HG03196 (cell line): ENCODE results near the gene PIK3CA.
"Not testable (repeated sequence)": the region's sequence is repeated elsewhere in the genome, so short reads cannot be mapped to it uniquely, and the experiment has no call there.

ENCODE experiments used
- ATAC-seq: cut with Tn5 transposase; IDR thresholded peaks from one replicate; pipeline ENCODE4 v1.9.1; 2021; ENCODE audit not compliant: unreplicated experiment

The PIK3CA gene

DNA sequence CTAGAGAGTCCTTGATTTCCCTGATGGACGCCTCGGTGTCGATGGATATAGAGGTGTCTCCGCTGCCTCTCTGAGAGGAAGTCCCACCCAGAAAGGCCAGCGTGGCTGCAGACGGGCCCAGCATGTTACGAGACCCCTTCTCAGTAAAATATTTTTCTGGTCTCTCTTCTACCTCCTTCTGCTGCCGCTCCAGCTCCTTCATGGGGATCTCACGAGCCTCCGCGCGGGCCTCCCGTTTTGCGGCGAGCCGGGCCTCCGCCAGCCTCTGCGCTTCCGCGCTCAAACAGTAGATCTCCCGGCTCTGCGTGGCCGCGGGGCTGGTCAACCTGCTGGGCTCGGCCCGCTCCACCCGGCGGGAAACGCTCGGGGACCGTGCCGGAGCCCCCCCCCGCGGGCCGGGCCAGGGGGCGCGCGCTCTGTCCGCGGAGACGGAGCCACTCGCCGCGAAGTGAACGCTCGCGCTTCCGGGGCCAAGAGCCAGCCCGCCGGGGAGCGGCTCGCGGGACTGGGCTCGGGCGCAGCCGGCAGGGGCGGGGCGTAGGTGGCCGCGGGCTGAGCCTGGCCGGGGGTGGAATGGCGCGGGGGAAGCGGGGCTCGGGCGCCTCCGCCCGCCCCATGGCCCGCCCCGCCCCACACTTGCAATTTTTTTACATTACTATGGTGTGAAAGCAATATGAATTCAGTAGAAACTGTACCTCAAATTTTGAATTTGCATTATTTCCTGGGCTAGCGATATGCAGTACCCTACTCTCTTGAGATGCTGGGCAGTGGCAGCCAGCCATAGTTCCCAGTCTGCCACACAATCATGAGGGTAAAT lies 113.0 kb downstream of the PIK3CA start:
- peak; percentile 89 for ATAC-seq

DNA sequence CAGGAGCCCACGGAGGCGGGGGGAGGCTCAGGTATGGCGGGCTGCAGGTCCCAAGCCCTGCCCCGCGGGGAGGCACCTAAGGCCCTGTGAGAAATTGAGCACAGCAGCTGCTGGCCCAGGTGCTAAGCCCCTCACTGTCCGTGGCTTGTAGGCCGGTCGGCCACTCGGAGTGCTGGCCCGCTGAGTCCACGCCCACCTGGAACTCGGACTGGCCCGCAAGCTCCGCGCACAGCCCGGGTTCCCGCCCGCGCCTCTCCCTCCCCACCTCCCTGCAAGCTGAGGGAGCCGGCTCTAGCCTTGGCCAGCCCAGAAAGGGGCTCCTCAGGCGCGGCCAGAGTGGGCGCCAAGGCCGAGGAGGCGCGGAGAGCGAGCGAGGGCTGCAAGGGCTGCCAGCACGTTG lies 115.0 kb downstream of the PIK3CA start:
- no peak for ATAC-seq

DNA sequence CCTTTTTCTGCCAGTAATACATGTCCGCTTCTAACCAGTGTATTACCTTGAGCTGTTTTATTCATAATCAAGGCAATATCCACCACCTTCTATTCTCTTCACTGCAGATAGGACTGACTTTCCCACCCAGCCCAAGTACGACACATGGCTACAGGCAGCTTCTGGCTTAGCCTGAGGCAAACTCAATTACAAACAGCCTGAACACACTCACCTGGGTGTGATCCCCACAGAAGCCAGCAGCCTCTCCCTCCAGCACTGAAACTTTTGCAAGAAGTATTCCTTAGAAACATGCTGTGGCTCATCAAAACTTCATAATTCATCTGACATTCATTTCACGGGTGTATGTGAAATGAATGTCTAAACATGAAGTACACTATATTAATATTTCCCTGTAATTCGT lies 116.3 kb downstream of the PIK3CA start:
- no peak for ATAC-seq

DNA sequence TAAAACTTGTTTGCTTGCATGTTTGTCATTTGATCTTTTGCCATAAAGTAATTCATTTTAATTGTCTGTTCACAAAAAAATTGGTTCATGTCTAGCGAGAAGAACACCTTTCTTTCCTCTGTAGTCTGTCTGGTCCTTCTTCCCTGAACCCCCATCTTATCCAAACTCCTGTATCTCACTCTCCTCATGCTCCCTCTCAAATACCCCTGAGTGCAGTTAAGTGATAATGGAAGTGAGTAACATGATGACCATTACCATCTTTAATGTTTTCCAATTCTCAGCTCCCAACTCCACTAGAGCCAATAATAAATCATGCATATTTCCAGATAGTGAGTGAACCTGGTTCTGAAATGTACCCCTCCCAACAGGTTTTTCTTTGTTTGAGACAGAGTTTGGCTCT lies 116.9 kb downstream of the PIK3CA start:
- no peak for ATAC-seq

DNA sequence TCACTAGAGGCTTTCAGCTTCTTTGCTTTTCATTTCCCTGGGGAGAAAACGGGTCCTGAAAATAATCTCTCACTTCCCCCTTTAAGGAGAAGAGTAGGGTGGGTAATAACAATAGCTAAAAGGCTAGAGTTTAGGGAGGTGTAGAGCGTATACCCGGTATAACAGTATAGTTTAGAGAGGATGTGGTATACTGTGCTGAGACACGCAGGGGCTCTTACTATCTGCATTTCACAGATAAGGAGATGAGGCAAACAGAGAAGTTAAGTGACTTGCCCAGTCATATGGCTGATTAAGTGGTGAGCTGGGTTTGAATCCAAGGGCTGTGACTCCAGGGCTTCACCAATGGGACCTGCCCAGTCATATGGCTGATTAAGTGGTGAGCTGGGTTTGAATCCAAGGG lies 117.7 kb downstream of the PIK3CA start:
- ATAC-seq, result peak; percentile 53

DNA sequence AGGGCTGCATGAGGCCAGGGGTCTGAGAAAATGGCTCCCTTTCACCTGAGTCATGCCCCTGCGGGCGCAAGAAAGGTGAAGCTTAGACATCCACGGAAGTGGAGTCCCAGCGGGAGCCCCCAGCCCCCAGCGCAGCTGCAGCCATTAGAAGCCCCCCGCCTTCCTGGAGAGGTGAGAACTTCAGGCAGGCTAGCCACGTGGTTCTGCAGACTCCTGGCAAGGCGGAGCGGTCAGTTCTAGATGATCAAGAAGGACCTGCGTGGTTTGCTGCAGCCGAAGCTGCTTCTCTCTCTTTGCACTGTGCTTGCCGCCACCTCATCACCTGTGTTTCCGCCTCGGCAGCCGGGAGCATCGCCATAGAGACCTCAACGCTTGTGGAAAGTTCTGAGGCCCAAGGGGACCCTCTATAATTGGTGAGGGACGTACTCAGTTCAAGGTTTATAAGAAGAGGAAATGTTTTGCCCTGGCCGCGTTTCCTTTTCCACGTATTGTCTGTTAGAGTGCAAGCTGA lies 118.6 kb downstream of the PIK3CA start:
- ATAC-seq, result no peak

DNA sequence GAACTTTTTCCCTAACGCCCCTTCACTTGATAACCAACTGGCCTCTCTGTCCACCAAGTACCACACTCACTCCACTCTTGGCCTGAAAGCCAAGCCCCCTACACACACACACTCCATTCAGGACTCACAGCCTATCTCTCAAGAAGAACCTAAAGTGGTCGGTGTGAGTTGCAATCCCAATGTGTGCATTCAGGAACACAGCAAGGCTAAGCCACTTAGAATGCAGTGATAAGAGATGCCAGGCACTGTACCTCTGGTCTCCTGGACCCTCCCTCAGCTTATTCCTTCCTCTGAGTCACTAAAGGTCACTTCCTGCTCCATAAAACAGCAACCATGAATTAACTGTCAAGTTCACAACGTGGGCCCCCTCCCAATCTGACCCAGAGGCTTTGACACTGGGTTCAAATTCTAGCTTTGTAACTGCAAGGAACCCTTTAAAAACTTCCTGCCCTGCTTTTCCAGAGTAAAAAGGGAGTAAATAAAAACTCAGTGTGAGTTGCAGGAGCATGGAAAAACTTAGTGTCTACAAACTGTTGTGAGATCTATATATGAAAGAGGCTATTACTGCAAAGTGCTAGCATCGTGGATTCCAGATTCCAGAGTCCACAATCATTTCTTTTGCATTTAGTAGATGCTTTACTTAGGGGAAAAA lies 120.4 kb downstream of the PIK3CA start:
- ATAC-seq, result no peak

DNA sequence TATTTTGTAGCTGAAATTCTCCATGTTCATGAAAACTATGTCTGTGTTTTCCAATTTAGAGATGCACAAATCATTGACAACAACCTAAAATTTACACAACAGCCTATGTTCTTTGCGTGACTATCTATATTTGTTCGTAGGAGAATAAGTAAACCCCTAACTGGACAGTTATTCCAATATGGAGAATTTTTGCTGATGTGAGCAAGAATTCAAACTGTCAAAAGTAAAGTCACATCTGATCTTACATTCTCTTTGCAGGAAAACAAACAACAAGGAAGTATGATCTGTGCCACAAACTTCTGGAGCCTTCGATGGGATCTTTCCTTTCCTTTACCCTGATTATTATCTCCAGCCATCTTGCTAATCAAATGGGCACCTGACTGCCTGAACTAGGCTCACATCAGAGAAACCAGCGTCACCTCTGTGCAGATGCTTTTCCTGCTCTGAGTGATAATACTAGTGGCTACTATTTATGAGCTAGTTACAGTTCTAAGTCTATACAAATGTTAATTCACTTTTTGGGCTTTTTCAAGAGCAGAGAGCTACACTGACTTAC lies 121.1 kb downstream of the PIK3CA start:
- ATAC-seq, result no peak

DNA sequence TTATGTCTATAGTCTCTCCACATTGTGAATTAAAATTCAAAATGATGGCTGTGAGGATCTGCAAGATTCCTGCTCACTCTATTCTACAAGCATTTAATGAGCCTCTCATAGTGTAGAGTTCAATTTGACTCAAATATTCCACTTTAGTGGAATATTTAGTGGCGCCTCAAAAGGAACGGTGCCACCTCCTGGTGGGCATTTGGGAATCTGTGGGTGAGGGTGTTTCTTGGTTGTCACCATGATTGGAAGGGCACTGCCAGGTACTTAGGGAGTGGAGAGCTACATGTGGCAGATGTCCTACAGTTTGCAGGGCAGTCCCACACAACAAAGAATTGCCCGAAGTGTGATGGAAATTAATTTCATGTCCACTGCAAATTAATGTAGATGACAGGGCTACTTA lies 124.2 kb downstream of the PIK3CA start:
- ATAC-seq, result no peak

DNA sequence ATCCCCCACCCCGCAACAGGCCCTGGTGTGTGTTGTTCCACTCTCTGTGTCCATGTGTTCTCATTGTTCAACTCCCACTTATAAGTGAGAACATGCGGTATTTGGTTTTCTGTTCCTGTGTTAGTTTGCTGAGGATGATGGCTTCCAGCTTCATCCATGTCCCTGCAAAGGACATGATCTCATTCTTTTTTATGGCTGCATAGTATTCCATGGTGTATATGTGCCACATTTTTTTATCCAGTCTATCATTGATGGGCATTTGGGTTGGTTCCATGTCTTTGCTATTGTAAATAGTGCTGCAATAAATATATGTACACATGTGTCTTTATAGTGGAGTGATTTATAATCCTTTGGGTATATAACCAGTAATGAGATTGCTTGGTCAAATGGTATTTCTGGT lies 126.3 kb downstream of the PIK3CA start:
- ATAC-seq, result not testable (repeated sequence)

DNA sequence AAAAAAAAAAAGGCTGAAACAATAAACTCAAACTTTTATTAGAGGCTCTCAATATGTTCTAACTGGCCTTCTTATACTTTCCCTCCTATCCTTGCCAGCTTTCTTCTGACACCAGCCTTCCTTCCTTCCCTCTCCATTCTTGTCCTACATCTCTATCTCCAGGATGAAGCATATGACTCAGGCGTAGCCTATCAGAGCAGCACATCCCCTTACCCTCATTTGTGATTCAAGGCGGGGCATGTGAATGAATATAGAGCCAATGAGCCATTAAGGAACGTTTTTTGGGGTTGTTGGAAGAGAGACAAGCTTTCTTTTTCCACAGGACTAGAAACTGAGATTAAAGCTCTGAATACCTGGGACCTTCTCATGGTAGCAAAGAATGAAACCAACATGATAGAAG lies 127.8 kb downstream of the PIK3CA start:
- ATAC-seq, result no peak

DNA sequence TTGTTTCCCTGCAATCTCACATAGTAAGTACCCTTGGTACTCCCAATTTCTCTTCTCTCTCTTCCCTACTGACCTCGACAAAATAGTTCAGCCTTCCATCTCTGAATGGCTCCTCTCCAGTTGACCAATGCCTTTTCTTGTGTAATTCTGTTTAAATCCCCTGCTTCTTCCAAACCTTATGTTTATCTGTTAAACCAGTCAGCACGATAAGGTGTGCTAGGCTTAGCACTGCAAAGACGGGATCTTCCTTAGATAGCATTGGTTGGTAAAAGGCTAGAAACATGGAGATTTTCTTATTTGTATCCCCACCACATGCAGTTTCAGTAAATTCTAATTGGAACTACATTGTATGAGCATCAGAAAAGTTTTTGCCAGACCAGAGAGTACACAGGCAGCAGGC lies 128.6 kb downstream of the PIK3CA start:
- ATAC-seq, result no peak

DNA sequence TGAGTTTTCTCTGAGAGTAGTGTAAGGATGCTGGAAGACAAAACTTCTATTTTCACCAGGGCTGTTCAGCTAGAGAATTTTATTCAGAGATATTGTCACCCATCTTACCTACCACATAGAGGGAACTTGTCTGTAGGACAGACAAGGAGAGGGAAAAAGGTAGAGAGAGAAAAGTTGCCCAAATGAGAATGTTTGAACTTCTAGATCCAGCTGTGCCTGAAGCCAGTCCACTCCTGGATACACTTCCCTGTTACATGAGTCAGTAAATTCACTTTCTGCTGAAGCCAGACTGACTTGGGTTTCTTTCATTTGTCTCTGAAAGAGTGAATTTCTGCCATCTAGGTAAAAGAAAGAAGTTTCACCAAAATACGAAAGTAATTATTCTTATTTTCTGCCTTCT lies 130.0 kb downstream of the PIK3CA start:
- no peak for ATAC-seq

DNA sequence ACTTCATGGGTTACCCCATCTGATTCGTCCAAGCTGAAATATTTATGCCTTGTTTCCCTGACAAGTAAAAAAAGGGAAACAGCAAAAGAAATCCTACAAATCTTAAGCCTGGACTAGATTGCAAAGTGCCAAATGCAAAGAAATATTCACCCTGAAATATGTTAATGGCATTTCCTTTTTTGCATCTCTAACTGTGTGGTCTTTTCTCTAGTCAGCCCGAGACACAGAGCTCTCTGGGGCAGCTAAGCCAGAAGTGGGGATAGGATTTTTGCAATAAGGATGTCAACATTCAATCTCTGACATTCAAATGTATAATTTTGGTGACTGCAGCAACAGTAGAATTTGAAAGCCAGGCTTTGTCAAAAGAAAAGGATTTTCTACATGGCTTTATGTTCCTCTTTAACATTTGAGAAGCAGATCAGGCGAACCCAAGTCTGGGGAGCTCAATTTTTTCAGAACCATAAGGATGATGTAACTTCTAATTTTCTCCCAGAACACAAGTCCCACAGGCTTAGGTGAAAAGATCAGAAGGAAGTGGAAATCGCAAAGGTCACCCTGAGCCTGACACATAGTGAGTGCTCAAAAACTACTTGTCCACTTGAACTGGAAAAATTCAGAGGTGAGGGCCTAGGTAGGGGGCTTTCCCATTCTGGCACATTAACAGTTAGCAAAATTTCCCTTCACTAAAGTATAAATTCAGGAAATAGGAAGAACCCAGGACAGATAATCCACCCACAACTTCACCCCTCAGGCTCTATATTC lies 131.0 kb downstream of the PIK3CA start:
- no peak for ATAC-seq

DNA sequence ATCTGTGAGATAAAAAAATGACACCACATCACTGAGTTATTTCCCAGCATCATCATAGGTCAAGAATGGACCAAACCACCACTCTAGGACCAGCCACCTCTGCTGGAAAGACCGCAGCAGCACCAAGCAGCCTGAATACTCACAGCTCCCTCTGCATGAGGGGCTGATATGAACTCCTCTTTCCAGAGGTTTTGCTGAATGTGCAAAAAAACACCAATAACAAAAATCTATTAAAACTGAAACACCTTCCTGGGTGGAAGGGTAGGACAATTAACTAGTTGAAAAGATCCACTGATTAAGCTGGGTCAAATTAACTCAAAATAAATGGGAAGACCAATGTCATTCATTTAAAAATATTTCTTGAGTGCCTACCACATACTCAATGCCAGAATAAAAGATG lies 131.7 kb downstream of the PIK3CA start:
- no peak for ATAC-seq

DNA sequence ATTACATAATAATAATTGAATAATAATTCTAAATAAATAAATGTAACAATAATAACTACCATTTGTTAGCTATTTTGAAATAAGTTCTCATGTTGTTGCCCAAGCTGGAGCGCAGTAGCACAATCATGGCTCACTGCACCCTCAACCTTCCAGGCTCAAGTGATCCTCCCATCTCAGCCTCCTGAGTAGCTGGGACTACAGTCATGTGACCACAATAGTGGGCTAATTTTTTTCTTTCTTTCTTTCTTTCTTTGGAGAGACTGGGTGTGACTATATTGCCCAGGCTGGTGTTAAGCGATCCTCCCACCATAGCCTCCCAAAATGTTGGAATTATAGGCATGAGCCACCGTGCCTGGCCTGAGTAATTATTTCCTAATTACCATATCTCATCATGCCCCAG lies 133.7 kb downstream of the PIK3CA start:
- no peak for ATAC-seq

DNA sequence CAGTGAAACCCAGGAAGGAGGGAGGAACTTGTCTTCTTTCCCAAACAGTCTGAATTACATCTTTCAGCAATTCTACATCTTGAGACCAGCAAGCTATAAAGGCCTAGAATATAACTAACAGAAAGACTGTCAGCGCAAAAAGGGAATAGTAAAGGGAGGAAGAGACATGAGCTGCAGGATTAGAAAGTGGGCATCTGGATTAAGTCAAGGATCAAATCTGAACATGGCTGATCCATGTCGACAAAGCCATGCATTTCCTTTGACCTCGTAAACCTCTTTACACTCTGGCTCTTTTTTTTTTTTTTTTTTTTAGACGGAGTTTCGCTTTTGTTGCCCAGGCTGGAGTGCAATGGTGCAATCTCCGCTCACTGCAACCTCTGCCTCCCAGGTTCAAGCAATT lies 138.2 kb downstream of the PIK3CA start:
- no peak for ATAC-seq

DNA sequence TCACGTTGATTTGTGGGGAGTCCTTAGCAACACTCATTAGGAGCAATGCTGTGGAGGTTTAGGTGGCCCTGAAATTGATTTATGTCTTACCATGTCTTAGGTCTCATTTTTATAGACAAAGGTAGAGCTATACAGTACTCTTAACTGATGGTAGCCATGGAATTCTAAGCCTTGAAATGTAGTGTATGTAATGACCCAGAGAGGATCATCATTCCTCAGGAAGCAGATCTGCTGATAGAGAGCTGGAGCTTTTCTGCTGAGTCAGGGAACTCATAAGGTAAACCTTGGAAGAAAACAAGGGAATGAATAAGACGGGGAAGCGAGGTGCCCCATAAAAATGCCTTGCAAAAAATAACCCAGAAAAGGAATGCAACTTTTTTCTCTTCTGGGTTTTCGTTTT lies 140.7 kb downstream of the PIK3CA start:
- ATAC-seq, result no peak

DNA sequence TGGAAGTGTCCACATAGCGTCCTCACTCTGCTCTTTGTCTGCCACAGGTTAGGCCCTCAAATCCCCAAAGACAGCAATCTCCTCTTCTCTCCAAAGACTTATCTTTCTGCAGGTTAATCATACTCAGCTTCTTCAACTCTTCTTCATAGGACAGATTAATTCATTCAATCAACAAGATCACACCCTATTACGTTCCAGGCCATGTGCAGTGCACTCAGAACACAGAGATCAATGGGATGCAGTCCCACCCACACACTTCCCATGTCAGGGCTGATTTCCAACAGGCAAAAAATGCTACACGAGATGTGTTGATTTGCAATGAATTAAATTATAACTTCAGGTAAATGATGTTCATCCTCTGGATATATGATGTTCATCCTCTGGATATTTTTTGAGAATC lies 141.1 kb downstream of the PIK3CA start:
- no peak for ATAC-seq
